GM12878 (cell line): ENCODE measurements around the gene FYB1. TPM values are rescaled to one million over a fixed set of nuclear protein-coding genes. Genes with fewer than 3 reads are reported as not detected.

ENCODE experiments used
- ATAC-seq: fragments of 200-7000 bp; cut with Tn5 transposase; 3 replicates; pipeline ENCODE4 v1.9.1; 2020; ENCODE audit warnings: mild to moderate bottlenecking, moderate library complexity
- BruUV-seq: library from RNA; stranded (reverse); fragments of 400-500 nt; replicated peaks from 2 replicates; lab custom pipeline; 2021; lab: Mats Ljungman, UMichigan
- CTCF ChIA-PET: fragments of 300-600 bp; sonication (Branson Sonifier 250); formaldehyde crosslinking; extraction: SDS; loops from one replicate; lab custom pipeline; 2021; ENCODE audit warnings: inconsistent platforms; lab: Yijun Ruan, JAX
- POLR2A ChIA-PET: fragments of 350-600 bp; formaldehyde crosslinking; extraction: SDS; loops from one replicate; lab custom pipeline; 2021; ENCODE audit warnings: inconsistent platforms; lab: Charles Lee
- RAD21 ChIA-PET: fragments of 300-600 bp; sonication (Branson Sonifier 250); formaldehyde crosslinking; loops from one replicate; lab custom pipeline; 2023; ENCODE audit warnings: antibody characterized with exemption; ENCODE audit not compliant: unreplicated experiment; lab: Charles Lee
- SMC1A ChIA-PET: fragments of 300-600 bp; sonication (Branson Sonifier 250); formaldehyde crosslinking; loops from one replicate; lab custom pipeline; 2023; ENCODE audit not compliant: unreplicated experiment, uncharacterized antibody; lab: Charles Lee
- DNase-seq: peaks from one replicate; pipeline ENCODE4 v3.0.0-alpha.2; 2011; ENCODE audit warnings: low read depth, low spot score
- FAIRE-seq: peaks from 3 replicates; lab custom pipeline; 2011; peaks lifted over from hg19 to GRCh38; lab: Jason Lieb, UNC
- H2AFZ ChIP-seq: 2 replicates; pipeline ENCODE4 v1.6.0; 2011; ENCODE audit warnings: low read depth, low read length, control low read depth; ENCODE audit not compliant: control insufficient read depth
- H3K27ac ChIP-seq: 2 replicates; pipeline ENCODE4 v1.5.1; 2011; ENCODE audit warnings: control low read depth; ENCODE audit not compliant: control insufficient read depth, insufficient read depth
- H3K27me3 ChIP-seq, 2 experiments: replicated peaks in 1 of 2; 2 replicates each; pipeline versions ENCODE4 v1.6.0 to v1.6.1; 2011; ENCODE audit warnings: low read length in 1 of 2; ENCODE audit not compliant: control insufficient read depth in 2 of 2, insufficient read depth in 2 of 2
- H3K36me3 ChIP-seq, 2 experiments: 2 replicates each; pipeline ENCODE4 v1.5.1; 2011; ENCODE audit warnings: low read length in 1 of 2; ENCODE audit not compliant: control insufficient read depth in 2 of 2, insufficient read depth in 2 of 2
- H3K4me1 ChIP-seq: 2 replicates; pipeline ENCODE4 v1.6.1; 2011; ENCODE audit warnings: mild to moderate bottlenecking, low read length, moderate library complexity, mixed read lengths; ENCODE audit not compliant: control insufficient read depth, insufficient read depth
- H3K4me2 ChIP-seq: 2 replicates; pipeline ENCODE4 v1.6.0; 2011; ENCODE audit warnings: control low read depth; ENCODE audit not compliant: control insufficient read depth, insufficient read depth
- H3K4me3 ChIP-seq: fragments of 200-600 bp; sonication (generic); 2 replicates; pipeline ENCODE4 v1.5.1; 2016
- H3K79me2 ChIP-seq: 2 replicates; pipeline ENCODE4 v1.6.0; 2011; ENCODE audit warnings: low read length; ENCODE audit not compliant: control insufficient read depth, insufficient read depth
- H3K9ac ChIP-seq: 2 replicates; pipeline ENCODE4 v1.8.0; 2011; ENCODE audit warnings: low read length, control low read depth, mixed read lengths; ENCODE audit not compliant: control insufficient read depth, insufficient read depth
- H3K9me3 ChIP-seq: replicated peaks from 3 replicates; pipeline ENCODE4 v1.5.1; 2011; ENCODE audit warnings: mild to moderate bottlenecking, low read length; ENCODE audit not compliant: control insufficient read depth, insufficient read depth
- H4K20me1 ChIP-seq: 2 replicates; pipeline ENCODE4 v1.6.0; 2011; ENCODE audit not compliant: control insufficient read depth, insufficient read depth
- FOXM1 ChIP-seq: IDR thresholded peaks from 2 replicates; pipeline ENCODE4 v1.6.1; 2012; ENCODE audit warnings: low read depth, mild to moderate bottlenecking, inconsistent platforms, low read length, moderate library complexity
- WGBS: methylation state at CpG from one replicate; pipeline ENCODE4 v1.1.6; 2016; ENCODE audit warnings: low lambda C conversion rate; ENCODE audit not compliant: insufficient replicate concordance, insufficient coverage; ENCODE audit errors: missing lambda C conversion rate; 5-methylcytosine and 5-hydroxymethylcytosine counted together
- in situ Hi-C: fragments of 300-500 bp; cut with MboI; formaldehyde crosslinking; loops from 9 replicates; pipeline ENCODE4 v1.14.3; 2018; ENCODE audit warnings: mixed read lengths
- intact Hi-C: fragments of 100-400 bp; cut with micrococcal nuclease; formaldehyde crosslinking; loops from one replicate; pipeline ENCODE4 v1.14.2; 2022; ENCODE audit not compliant: unreplicated experiment
- polyA plus RNA-seq, 11 experiments: library from polyadenylated mRNA; depleted of rRNA in 4 of 11; unstranded in 6 of 11; stranded (reverse) in 5 of 11; fragments of >200 nt; fragmentation: Nextera tagmentation in 4 of 11; fragmentation: Illumina TruSeq in 1 of 11; extraction: Ambion mirVana in 4 of 11; extraction: Trizol in 1 of 11; gene quantifications; 1 replicate in 1 of 11; 2 replicates in 10 of 11; pipeline versions ENCODE4 v1.2.1 to v1.2.3, GENCODE V29; 2011 to 2016; ENCODE audit warnings: inconsistent platforms in 2 of 11, missing spikeins in 2 of 11, low read depth in 1 of 11
- total RNA-seq, 4 experiments: library from RNA; depleted of rRNA in 3 of 4; stranded (reverse); fragments of >200 nt in 3 of 4; fragmentation: Illumina TruSeq in 1 of 4; extraction: Trizol in 1 of 4; gene quantifications; 2 replicates each; pipeline versions ENCODE4 v1.2.1 to v1.2.3, GENCODE V29; 2013 to 2021
- TF ChIP-seq, protein P1 (sequence below): fragments of 450-650 bp; IDR thresholded peaks from 2 replicates; pipeline ENCODE4 v1.6.1; 2017; ENCODE audit warnings: mild to moderate bottlenecking, moderate library complexity

The FYB1 gene
- total and polyA plus RNA-seq, 10 of the 15 experiments (the other 5 are each of a cell fraction or from before 2014, with no cell fraction given): 0.06 to 4.3 (median 0.25) TPM; not detected in 2

DNA sequence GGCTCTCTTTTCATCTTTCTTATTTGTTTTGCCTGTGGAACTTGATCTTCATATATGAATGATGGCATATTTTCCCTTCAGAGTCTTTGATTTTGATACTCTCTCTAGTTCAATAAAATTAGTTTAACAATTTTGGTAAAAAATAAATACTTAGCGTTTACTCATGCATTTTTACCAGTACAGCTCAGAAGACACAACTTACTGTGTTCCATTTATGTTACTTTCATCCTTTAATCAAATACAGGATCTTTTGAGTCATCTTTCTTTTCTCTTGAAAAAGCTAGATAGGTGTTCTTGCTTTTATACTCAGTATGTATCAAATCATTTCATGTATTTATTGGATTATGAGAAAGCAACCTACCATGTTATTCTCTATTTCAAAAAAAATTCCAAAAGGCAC is 98.0 kb downstream of the FYB1 start:
- BruUV-seq: no TSS peak
- in situ Hi-C loops: no loop called here
- POLR2A ChIA-PET: no interaction called here

More for the DNA sequence above, 98.0 kb downstream of the FYB1 start:
- H2AFZ ChIP-seq: no peak overlapping the region
- 29% methylated on average over 1 of the region's 1 CpG for WGBS
- H3K9me3 ChIP-seq: no peaks in the 10 kb centered on the region
- RAD21 ChIA-PET: no interaction called here
- FAIRE-seq: no peak
- no peak for ATAC-seq
- no peak overlapping the region for H3K27ac ChIP-seq
- no peaks in the 10 kb centered on the region for H3K4me1 ChIP-seq
- no peak for DNase-seq
- no peak overlapping the region for H3K4me3 ChIP-seq
- SMC1A ChIA-PET: interaction anchor here (1.1 to 2.1 kb wide), 3 partner anchors 10 to 41 kb away, joined by 3 to 7 read pairs (median 3); no protein-coding TSS in a partner anchor
- TF ChIP-seq, protein P1, sequence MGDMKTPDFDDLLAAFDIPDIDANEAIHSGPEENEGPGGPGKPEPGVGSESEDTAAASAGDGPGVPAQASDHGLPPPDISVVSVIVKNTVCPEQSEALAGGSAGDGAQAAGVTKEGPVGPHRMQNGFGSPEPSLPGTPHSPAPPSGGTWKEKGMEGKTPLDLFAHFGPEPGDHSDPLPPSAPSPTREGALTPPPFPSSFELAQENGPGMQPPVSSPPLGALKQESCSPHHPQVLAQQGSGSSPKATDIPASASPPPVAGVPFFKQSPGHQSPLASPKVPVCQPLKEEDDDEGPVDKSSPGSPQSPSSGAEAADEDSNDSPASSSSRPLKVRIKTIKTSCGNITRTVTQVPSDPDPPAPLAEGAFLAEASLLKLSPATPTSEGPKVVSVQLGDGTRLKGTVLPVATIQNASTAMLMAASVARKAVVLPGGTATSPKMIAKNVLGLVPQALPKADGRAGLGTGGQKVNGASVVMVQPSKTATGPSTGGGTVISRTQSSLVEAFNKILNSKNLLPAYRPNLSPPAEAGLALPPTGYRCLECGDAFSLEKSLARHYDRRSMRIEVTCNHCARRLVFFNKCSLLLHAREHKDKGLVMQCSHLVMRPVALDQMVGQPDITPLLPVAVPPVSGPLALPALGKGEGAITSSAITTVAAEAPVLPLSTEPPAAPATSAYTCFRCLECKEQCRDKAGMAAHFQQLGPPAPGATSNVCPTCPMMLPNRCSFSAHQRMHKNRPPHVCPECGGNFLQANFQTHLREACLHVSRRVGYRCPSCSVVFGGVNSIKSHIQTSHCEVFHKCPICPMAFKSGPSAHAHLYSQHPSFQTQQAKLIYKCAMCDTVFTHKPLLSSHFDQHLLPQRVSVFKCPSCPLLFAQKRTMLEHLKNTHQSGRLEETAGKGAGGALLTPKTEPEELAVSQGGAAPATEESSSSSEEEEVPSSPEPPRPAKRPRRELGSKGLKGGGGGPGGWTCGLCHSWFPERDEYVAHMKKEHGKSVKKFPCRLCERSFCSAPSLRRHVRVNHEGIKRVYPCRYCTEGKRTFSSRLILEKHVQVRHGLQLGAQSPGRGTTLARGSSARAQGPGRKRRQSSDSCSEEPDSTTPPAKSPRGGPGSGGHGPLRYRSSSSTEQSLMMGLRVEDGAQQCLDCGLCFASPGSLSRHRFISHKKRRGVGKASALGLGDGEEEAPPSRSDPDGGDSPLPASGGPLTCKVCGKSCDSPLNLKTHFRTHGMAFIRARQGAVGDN: no peak
- TF ChIP-seq FOXM1: no peak
- TF ChIP-seq, all 136 proteins: peak for 0
- CTCF ChIA-PET: interaction anchor here (1.2 to 2.5 kb wide), 4 partner anchors 14 to 255 kb away, joined by 4 to 10 read pairs (median 4); no protein-coding TSS in a partner anchor
- Histone ChIP-seq H3K36me3 (no peaks in the 10 kb centered on the region), H3K27me3 (no peaks in the 10 kb centered on the region), H3K4me2 (no peak overlapping the region), H3K79me2 (no peaks in the 10 kb centered on the region), H4K20me1 (no peaks in the 10 kb centered on the region), H3K9ac (no peak overlapping the region)
- intact Hi-C loops: no loop called here
